ENCODE data around the gene STMP1.

DNA sequence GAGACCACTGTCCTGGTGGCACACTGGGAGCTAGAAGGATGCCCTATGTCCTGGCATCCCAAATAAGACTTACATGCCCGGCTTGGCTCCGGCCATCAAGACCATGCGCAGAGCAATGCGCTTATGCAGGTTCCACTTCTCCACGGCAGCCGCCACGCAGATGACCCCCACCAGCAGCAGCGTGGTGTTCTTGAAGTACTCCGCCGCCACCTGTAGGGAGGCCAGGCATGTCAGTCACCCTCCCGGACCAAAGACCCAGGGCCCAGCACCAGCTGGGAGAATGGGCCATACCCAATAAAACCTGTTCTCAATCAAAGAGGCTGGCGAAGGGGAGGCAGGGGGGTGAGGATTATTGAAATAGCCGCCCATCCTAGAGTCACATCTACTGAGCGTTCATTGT lies 45.7 kb downstream of the STMP1 start:
- TF ChIP-seq, protein P1, sequence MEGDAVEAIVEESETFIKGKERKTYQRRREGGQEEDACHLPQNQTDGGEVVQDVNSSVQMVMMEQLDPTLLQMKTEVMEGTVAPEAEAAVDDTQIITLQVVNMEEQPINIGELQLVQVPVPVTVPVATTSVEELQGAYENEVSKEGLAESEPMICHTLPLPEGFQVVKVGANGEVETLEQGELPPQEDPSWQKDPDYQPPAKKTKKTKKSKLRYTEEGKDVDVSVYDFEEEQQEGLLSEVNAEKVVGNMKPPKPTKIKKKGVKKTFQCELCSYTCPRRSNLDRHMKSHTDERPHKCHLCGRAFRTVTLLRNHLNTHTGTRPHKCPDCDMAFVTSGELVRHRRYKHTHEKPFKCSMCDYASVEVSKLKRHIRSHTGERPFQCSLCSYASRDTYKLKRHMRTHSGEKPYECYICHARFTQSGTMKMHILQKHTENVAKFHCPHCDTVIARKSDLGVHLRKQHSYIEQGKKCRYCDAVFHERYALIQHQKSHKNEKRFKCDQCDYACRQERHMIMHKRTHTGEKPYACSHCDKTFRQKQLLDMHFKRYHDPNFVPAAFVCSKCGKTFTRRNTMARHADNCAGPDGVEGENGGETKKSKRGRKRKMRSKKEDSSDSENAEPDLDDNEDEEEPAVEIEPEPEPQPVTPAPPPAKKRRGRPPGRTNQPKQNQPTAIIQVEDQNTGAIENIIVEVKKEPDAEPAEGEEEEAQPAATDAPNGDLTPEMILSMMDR (IDR thresholded peaks at IDR 0.05; ENCODE audit: insufficient read depth, low read depth, low read length) = no peak
- TF ChIP-seq EZH2 (IDR thresholded peaks at IDR 0.05; ENCODE audit: insufficient read depth, low read length) = no peak

All from astrocyte (in vitro differentiated cells and primary cell).